BE2C (cell line): ENCODE measurements around the gene TENM4.
A peak's percentile ranks its signal among the peaks of the same experiment; 100 is the strongest.

ENCODE experiments used
- DNase-seq: peaks from one replicate; pipeline ENCODE4 v3.0.0-alpha.2; 2020
- H3K27me3 ChIP-seq: fragments of 250-450 bp; sonication (Bioruptor Pico); 2 replicates; pipeline ENCODE4 v1.5.1; 2020; ENCODE audit warnings: mild to moderate bottlenecking
- H3K36me3 ChIP-seq: fragments of 250-450 bp; sonication (Bioruptor Pico); 2 replicates; pipeline ENCODE4 v1.5.1; 2020; ENCODE audit warnings: mild to moderate bottlenecking
- H3K4me1 ChIP-seq: fragments of 250-450 bp; sonication (Bioruptor Pico); 2 replicates; pipeline ENCODE4 v1.5.1; 2020
- H3K4me3 ChIP-seq: 2 replicates; pipeline ENCODE4 v1.5.1; 2011; ENCODE audit warnings: low read depth, low read length
- H3K9me3 ChIP-seq: fragments of 250-450 bp; sonication (Bioruptor Pico); 2 replicates; pipeline ENCODE4 v1.5.1; 2020
- CTCF ChIP-seq: IDR thresholded peaks from 2 replicates; pipeline ENCODE4 v1.5.1; 2012; ENCODE audit warnings: mild to moderate bottlenecking, low read depth, low read length

Gene TENM4

GRCh38 chr11:78731027-78731426 is 709.8 kb downstream of the TENM4 start:
- peaks cover 36% of the 10 kb centered on the region for H3K4me1 ChIP-seq
- peak; percentile 29 for DNase-seq
- peaks cover 41% of the 10 kb centered on the region for H3K36me3 ChIP-seq
- no peaks in the 10 kb centered on the region for H3K27me3 ChIP-seq
- no peaks in the 10 kb centered on the region for H3K9me3 ChIP-seq
- H3K4me3 ChIP-seq, result no peak overlapping the region
- TF ChIP-seq CTCF, result no peak

GRCh38 chr11:78730267-78730824 is 710.5 kb downstream of the TENM4 start:
- Histone ChIP-seq H3K4me3 (no peak overlapping the region), H3K9me3 (no peaks in the 10 kb centered on the region), H3K36me3 (peaks cover 47% of the 10 kb centered on the region), H3K27me3 (no peaks in the 10 kb centered on the region), H3K4me1 (peaks cover 39% of the 10 kb centered on the region)
- TF ChIP-seq CTCF, result no peak
- no peak for DNase-seq

GRCh38 chr11:78727816-78728215 is 713.0 kb downstream of the TENM4 start:
- Histone ChIP-seq H3K9me3 (no peaks in the 10 kb centered on the region), H3K27me3 (no peaks in the 10 kb centered on the region), H3K4me1 (peaks cover 33% of the 10 kb centered on the region), H3K4me3 (no peak overlapping the region), H3K36me3 (peaks cover 61% of the 10 kb centered on the region)
- no peak for DNase-seq
- no peak for TF ChIP-seq CTCF

- Histone ChIP-seq H3K36me3 (peaks cover 52% of the 10 kb centered on the region), H3K4me3 (no peak overlapping the region), H3K4me1 (peaks cover 10% of the 10 kb centered on the region), H3K9me3 (no peaks in the 10 kb centered on the region), H3K27me3 (no peaks in the 10 kb centered on the region)
- TF ChIP-seq CTCF, result no peak
- no peak for DNase-seq
Observed at GRCh38 chr11:78725200-78725599, 715.6 kb downstream of the TENM4 start.

GRCh38 chr11:78722786-78723185 is 718.0 kb downstream of the TENM4 start:
- H3K27me3 ChIP-seq, result no peaks in the 10 kb centered on the region
- no peaks in the 10 kb centered on the region for H3K9me3 ChIP-seq
- no peak for TF ChIP-seq CTCF
- H3K4me1 ChIP-seq, result peaks cover 8% of the 10 kb centered on the region
- DNase-seq, result no peak
- H3K4me3 ChIP-seq, result no peak overlapping the region
- H3K36me3 ChIP-seq, result peaks cover 47% of the 10 kb centered on the region

GRCh38 chr11:78720281-78720989 is 720.4 kb downstream of the TENM4 start:
- TF ChIP-seq CTCF, result no peak
- no peak overlapping the region for H3K4me3 ChIP-seq
- no peak for DNase-seq
- H3K36me3 ChIP-seq, result peaks cover 33% of the 10 kb centered on the region
- peaks cover 15% of the 10 kb centered on the region for H3K4me1 ChIP-seq
- no peaks in the 10 kb centered on the region for H3K27me3 ChIP-seq
- H3K9me3 ChIP-seq, result no peaks in the 10 kb centered on the region
